Measurements from ENCODE around the gene ANKRD40CL. TPM values are rescaled to one million over a fixed set of nuclear protein-coding genes. Genes with fewer than 3 reads are reported as not detected.

ANKRD40CL gene
- total RNA-seq, 2 experiments from 2014 or later: not detected

- H3K4me1 Mint-ChIP-seq (ENCODE audit: low read depth): no peaks in the 10 kb centered on the region
- Histone ChIP-seq H3K36me3 (ENCODE audit: insufficient read depth, low read length) (no peaks in the 10 kb centered on the region), H3K9me3 (ENCODE audit: control insufficient read depth in 1 of 2, insufficient read depth in 1 of 2, low read length in 2 of 2) (no peaks in the 10 kb centered on the region), H3K27ac (ENCODE audit: low read depth in 1 of 2, low read length in 2 of 2) (no peak overlapping the region), H3K4me1 (ENCODE audit: insufficient read depth, low read length) (no peaks in the 10 kb centered on the region), H3K27me3 (ENCODE audit: control insufficient read depth in 1 of 2, insufficient read depth in 2 of 2, low read length in 2 of 2) (no peaks in the 10 kb centered on the region), H3K4me3 (ENCODE audit: low read length) (no peak overlapping the region)
- no peaks in the 10 kb centered on the region for H3K27me3 Mint-ChIP-seq
- POLR2A ChIA-PET: no interaction called here
- H3K27ac Mint-ChIP-seq: no peak overlapping the region
- intact Hi-C loops (cut with DNase I, micrococcal nuclease): no loop called here
- H3K9me3 Mint-ChIP-seq: no peaks in the 10 kb centered on the region
- H3K36me3 Mint-ChIP-seq (ENCODE audit: low read depth): no peaks in the 10 kb centered on the region
- no peak overlapping the region for H3K4me3 Mint-ChIP-seq
- CTCF ChIA-PET: no interaction called here
- DNase-seq (no peak), ATAC-seq (ENCODE audit: poor library complexity) (no peak)
- no peak for TF ChIP-seq CTCF (IDR thresholded peaks at IDR 0.05)
Observed at GRCh38 chr17:50798424-50799288, 31.3 kb upstream of the ANKRD40CL start.

- intact Hi-C loops (cut with DNase I, micrococcal nuclease): no loop called here
- H3K27ac Mint-ChIP-seq: no peak overlapping the region
- CTCF ChIA-PET: no interaction called here
Observed at GRCh38 chr17:50797135-50797810, 30.0 kb upstream of the ANKRD40CL start.

GRCh38 chr17:50794361-50794760, 27.0 kb upstream of the ANKRD40CL start:
- ATAC-seq (ENCODE audit: poor library complexity): no peak
- DNase-seq: no peak
- intact Hi-C loops (cut with DNase I, micrococcal nuclease): no loop called here
- no peak for TF ChIP-seq CTCF (IDR thresholded peaks at IDR 0.05)
- Histone ChIP-seq H3K27ac (ENCODE audit: low read depth in 1 of 2, low read length in 2 of 2) (no peak overlapping the region), H3K9me3 (ENCODE audit: control insufficient read depth in 1 of 2, insufficient read depth in 1 of 2, low read length in 2 of 2) (no peaks in the 10 kb centered on the region), H3K4me1 (ENCODE audit: insufficient read depth, low read length) (no peaks in the 10 kb centered on the region), H3K4me3 (ENCODE audit: low read length) (no peak overlapping the region), H3K27me3 (ENCODE audit: control insufficient read depth in 1 of 2, insufficient read depth in 2 of 2, low read length in 2 of 2) (no peaks in the 10 kb centered on the region), H3K36me3 (ENCODE audit: insufficient read depth, low read length) (no peaks in the 10 kb centered on the region)
- H3K9me3 Mint-ChIP-seq: no peaks in the 10 kb centered on the region
- H3K27me3 Mint-ChIP-seq: no peaks in the 10 kb centered on the region
- POLR2A ChIA-PET: no interaction called here
- no peaks in the 10 kb centered on the region for H3K4me1 Mint-ChIP-seq (ENCODE audit: low read depth)
- H3K27ac Mint-ChIP-seq: no peak overlapping the region
- CTCF ChIA-PET: no interaction called here
- no peaks in the 10 kb centered on the region for H3K36me3 Mint-ChIP-seq (ENCODE audit: low read depth)
- no peak overlapping the region for H3K4me3 Mint-ChIP-seq

More at GRCh38 chr17:50797135-50797810, 30.0 kb upstream of the ANKRD40CL start:
- no peaks in the 10 kb centered on the region for H3K4me1 Mint-ChIP-seq (ENCODE audit: low read depth)
- Histone ChIP-seq H3K36me3 (ENCODE audit: insufficient read depth, low read length) (no peaks in the 10 kb centered on the region), H3K4me1 (ENCODE audit: insufficient read depth, low read length) (no peaks in the 10 kb centered on the region), H3K4me3 (ENCODE audit: low read length) (no peak overlapping the region), H3K27me3 (ENCODE audit: control insufficient read depth in 1 of 2, insufficient read depth in 2 of 2, low read length in 2 of 2) (no peaks in the 10 kb centered on the region), H3K9me3 (ENCODE audit: control insufficient read depth in 1 of 2, insufficient read depth in 1 of 2, low read length in 2 of 2) (no peaks in the 10 kb centered on the region), H3K27ac (ENCODE audit: low read depth in 1 of 2, low read length in 2 of 2) (no peak overlapping the region)
- ATAC-seq (ENCODE audit: poor library complexity): no peak
- H3K9me3 Mint-ChIP-seq: no peaks in the 10 kb centered on the region
- DNase-seq: no peak
- H3K36me3 Mint-ChIP-seq (ENCODE audit: low read depth): no peaks in the 10 kb centered on the region
- H3K27me3 Mint-ChIP-seq: no peaks in the 10 kb centered on the region
- POLR2A ChIA-PET: no interaction called here
- H3K4me3 Mint-ChIP-seq: no peak overlapping the region
- no peak for TF ChIP-seq CTCF (IDR thresholded peaks at IDR 0.05)
